HL-60 (cell line): ENCODE measurements around the gene GYG2.

ENCODE experiments used
- GABPA ChIP-seq: IDR thresholded peaks from 2 replicates; pipeline ENCODE4 v1.6.1; 2012; ENCODE audit warnings: low read depth
- POLR2AphosphoS5 ChIP-seq: IDR thresholded peaks from 2 replicates; pipeline ENCODE4 v1.6.1; 2012; ENCODE audit warnings: low read depth
- TF ChIP-seq, protein P1 (sequence below): IDR thresholded peaks from one replicate; pipeline ENCODE4 v1.5.1; 2011; ENCODE audit warnings: low read length, control low read depth, inconsistent platforms; ENCODE audit not compliant: insufficient read depth

DNA sequence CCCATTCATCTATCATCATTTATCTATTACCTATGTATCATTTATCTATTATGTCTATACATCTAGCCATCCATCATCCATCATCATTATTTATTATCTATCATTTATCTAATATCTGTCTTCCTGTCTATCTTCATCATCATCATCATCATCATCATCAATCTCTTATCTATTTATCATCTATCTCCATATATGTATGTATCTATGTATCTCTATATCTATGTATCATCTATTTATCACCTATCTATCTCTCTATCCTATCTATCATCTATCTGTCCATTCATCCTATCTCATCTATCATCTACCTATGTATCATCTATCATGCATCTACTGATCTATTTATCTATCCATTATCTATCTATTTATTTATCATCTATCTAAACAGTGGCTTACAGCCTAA is 3.8 kb upstream of the GYG2 start:
- TF ChIP-seq, protein P1, sequence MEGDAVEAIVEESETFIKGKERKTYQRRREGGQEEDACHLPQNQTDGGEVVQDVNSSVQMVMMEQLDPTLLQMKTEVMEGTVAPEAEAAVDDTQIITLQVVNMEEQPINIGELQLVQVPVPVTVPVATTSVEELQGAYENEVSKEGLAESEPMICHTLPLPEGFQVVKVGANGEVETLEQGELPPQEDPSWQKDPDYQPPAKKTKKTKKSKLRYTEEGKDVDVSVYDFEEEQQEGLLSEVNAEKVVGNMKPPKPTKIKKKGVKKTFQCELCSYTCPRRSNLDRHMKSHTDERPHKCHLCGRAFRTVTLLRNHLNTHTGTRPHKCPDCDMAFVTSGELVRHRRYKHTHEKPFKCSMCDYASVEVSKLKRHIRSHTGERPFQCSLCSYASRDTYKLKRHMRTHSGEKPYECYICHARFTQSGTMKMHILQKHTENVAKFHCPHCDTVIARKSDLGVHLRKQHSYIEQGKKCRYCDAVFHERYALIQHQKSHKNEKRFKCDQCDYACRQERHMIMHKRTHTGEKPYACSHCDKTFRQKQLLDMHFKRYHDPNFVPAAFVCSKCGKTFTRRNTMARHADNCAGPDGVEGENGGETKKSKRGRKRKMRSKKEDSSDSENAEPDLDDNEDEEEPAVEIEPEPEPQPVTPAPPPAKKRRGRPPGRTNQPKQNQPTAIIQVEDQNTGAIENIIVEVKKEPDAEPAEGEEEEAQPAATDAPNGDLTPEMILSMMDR, result no peak
- TF ChIP-seq GABPA (no peak), POLR2AphosphoS5 (no peak)
